Measurements from ENCODE around the gene DPH7. TPM values are rescaled to one million over a fixed set of nuclear protein-coding genes. Genes with fewer than 3 reads are reported as not detected.

DPH7 gene
- total RNA-seq, 1 donor from 2014 or later = 28.4 TPM

Other genes with a start within 250 kb of the DPH7 start
- gene EXD3, start 155.8 kb downstream of the DPH7 start, total RNA-seq = 25.2 TPM
- gene NOXA1, start 155.5 kb downstream of the DPH7 start, total RNA-seq = 6.9 TPM
- gene ENTPD8, start 137.6 kb downstream of the DPH7 start, total RNA-seq = 0.15 TPM
- 20.7 TPM for gene NSMF, start 119.6 kb downstream of the DPH7 start, total RNA-seq
- 12.2 TPM for gene PNPLA7, start 28.5 kb downstream of the DPH7 start, total RNA-seq
- 44.6 TPM for gene MRPL41, start 27.0 kb downstream of the DPH7 start, total RNA-seq
- gene ZMYND19, start 11.6 kb upstream of the DPH7 start, total RNA-seq = 15.2 TPM
- gene ARRDC1, start 26.8 kb upstream of the DPH7 start, total RNA-seq = 71.0 TPM
- 73.5 TPM for gene EHMT1, start 40.1 kb upstream of the DPH7 start, total RNA-seq